SK-N-SH (cell line): ENCODE measurements around the gene PLIN4. TPM values are rescaled to one million over a fixed set of nuclear protein-coding genes. Genes with fewer than 3 reads are reported as not detected.

Experiments used
- CTCF ChIA-PET: fragments of 300-600, 350-600 bp; formaldehyde crosslinking; extraction: SDS; loops from one replicate; lab custom pipeline; 2021; lab: Yijun Ruan, JAX
- POLR2A ChIA-PET: fragments of 350-600 bp; sonication (Branson Sonifier 250); formaldehyde crosslinking; extraction: SDS; loops from one replicate; lab custom pipeline; 2020; ENCODE audit warnings: antibody characterized with exemption, inconsistent platforms; lab: Yijun Ruan, JAX
- DNase-seq: peaks from one replicate; pipeline ENCODE4 v3.0.0; 2012
- H2AFZ ChIP-seq: fragments of 200-600 bp; sonication (generic); 2 replicates; pipeline ENCODE4 v1.8.1; 2016; ENCODE audit warnings: antibody characterized with exemption, mild to moderate bottlenecking, low read depth
- H3F3A ChIP-seq: fragments of 200-600 bp; sonication (generic); replicated peaks from 2 replicates; pipeline ENCODE3; 2016; ENCODE audit warnings: antibody characterized with exemption, mild to moderate bottlenecking; ENCODE audit not compliant: insufficient read depth
- H3K27ac ChIP-seq, 2 experiments: fragments of 200-500 bp in 1 of 2; fragments of 200-600 bp in 1 of 2; sonication (Bioruptor generic) in 1 of 2; sonication (generic), shearing (Covaris generic) in 1 of 2; 2 replicates each; pipeline versions ENCODE4 v1.5.1 to v1.6.1; 2014 to 2016; ENCODE audit warnings: low read depth in 2 of 2, inconsistent platforms in 1 of 2, low read length in 1 of 2, mild to moderate bottlenecking in 1 of 2, mixed read lengths in 1 of 2
- H3K27me3 ChIP-seq: fragments of 200-600 bp; sonication (generic), shearing (Covaris generic); 2 replicates; pipeline ENCODE4 v1.6.1; 2016; ENCODE audit warnings: mixed run types; ENCODE audit not compliant: insufficient read depth
- H3K36me3 ChIP-seq, 2 experiments: fragments of 200-500 bp in 1 of 2; fragments of 200-600 bp in 1 of 2; sonication (Bioruptor generic) in 1 of 2; sonication (generic) in 1 of 2; replicated peaks in 1 of 2; 2 replicates each; pipeline versions ENCODE3 to v1.5.1; 2014 to 2016; ENCODE audit warnings: low read length in 1 of 2, mild to moderate bottlenecking in 1 of 2; ENCODE audit not compliant: insufficient read depth in 2 of 2, control insufficient read depth in 1 of 2
- H3K4me1 ChIP-seq, 2 experiments: fragments of 200-500 bp in 1 of 2; fragments of 200-600 bp in 1 of 2; sonication (Bioruptor generic) in 1 of 2; sonication (generic), shearing (Covaris generic) in 1 of 2; 2 replicates each; pipeline versions ENCODE4 v1.5.1 to v1.6.1; 2014 to 2016; ENCODE audit warnings: low read depth in 1 of 2, low read length in 1 of 2, mixed run types in 1 of 2; ENCODE audit not compliant: insufficient read depth in 2 of 2, control insufficient read depth in 1 of 2
- H3K4me2 ChIP-seq: fragments of 200-600 bp; sonication (generic), shearing (Covaris generic); 2 replicates; pipeline ENCODE4 v1.6.1; 2017; ENCODE audit warnings: mixed run types
- H3K4me3 ChIP-seq, 2 experiments: fragments of 200-500 bp in 1 of 2; fragments of 200-600 bp in 1 of 2; sonication (Bioruptor generic) in 1 of 2; sonication (generic), shearing (Covaris generic) in 1 of 2; 2 replicates each; pipeline versions ENCODE4 v1.5.1 to v1.8.1; 2014 to 2016; ENCODE audit warnings: low read depth in 2 of 2, inconsistent platforms in 1 of 2, low read length in 1 of 2, mild to moderate bottlenecking in 1 of 2, mixed read lengths in 1 of 2, moderate library complexity in 1 of 2
- H3K79me2 ChIP-seq: fragments of 200-600 bp; sonication (generic); 2 replicates; pipeline ENCODE4 v1.8.1; 2017; ENCODE audit warnings: mild to moderate bottlenecking; ENCODE audit not compliant: insufficient read depth
- H3K9ac ChIP-seq: fragments of 200-600 bp; sonication (generic); 2 replicates; pipeline ENCODE4 v1.6.1; 2017; ENCODE audit warnings: mixed run types
- H3K9me2 ChIP-seq: fragments of 200-600 bp; sonication (generic); 2 replicates; pipeline ENCODE4 v1.6.1; 2017; ENCODE audit warnings: mixed run types
- H3K9me3 ChIP-seq: fragments of 200-600 bp; sonication (generic); 2 replicates; pipeline ENCODE4 v1.6.1; 2017; ENCODE audit warnings: mixed run types, mild to moderate bottlenecking, moderate library complexity
- H4K20me1 ChIP-seq: fragments of 200-600 bp; sonication (generic); 2 replicates; pipeline ENCODE4 v1.6.1; 2017; ENCODE audit warnings: mild to moderate bottlenecking, mixed run types; ENCODE audit not compliant: insufficient read depth
- CHD2 ChIP-seq: fragments of 150-350 bp; IDR thresholded peaks from 2 replicates; pipeline ENCODE4 v1.6.1; 2018; ENCODE audit warnings: low read length; ENCODE audit not compliant: partially characterized antibody
- ELF1 ChIP-seq: IDR thresholded peaks from 2 replicates; pipeline ENCODE4 v1.4.0; 2012
- EP300 ChIP-seq, 2 experiments: IDR thresholded peaks; 2 replicates each; pipeline versions ENCODE4 v1.4.0 to v1.6.1; 2012; ENCODE audit warnings: borderline replicate concordance in 1 of 2, low read depth in 1 of 2, low read length in 1 of 2
- FOSL2 ChIP-seq: IDR thresholded peaks from 2 replicates; pipeline ENCODE4 v1.4.0; 2012; ENCODE audit warnings: low read depth, mild to moderate bottlenecking, moderate library complexity, borderline replicate concordance
- FOXJ3 ChIP-seq: sonication (generic); formaldehyde crosslinking; IDR thresholded peaks from 2 replicates; pipeline ENCODE4 v1.5.1; 2020; ENCODE audit warnings: mild to moderate bottlenecking, missing genetic modification reagents
- JUND ChIP-seq: IDR thresholded peaks from 2 replicates; pipeline ENCODE4 v1.4.0; 2012
- MEF2A ChIP-seq: IDR thresholded peaks from 2 replicates; pipeline ENCODE4 v1.4.0; 2012; ENCODE audit warnings: low read depth, borderline replicate concordance
- POLR2AphosphoS5 ChIP-seq: IDR thresholded peaks from 2 replicates; pipeline ENCODE4 v1.6.1; 2012; ENCODE audit warnings: low read depth, low read length
- RFX5 ChIP-seq: IDR thresholded peaks from 2 replicates; pipeline ENCODE4 v1.6.1; 2012; ENCODE audit warnings: mild to moderate bottlenecking, improper control_type of control experiment, low read length
- SMC3 ChIP-seq: IDR thresholded peaks from 2 replicates; pipeline ENCODE4 v1.6.1; 2012; ENCODE audit warnings: low read depth, low read length, improper control_type of control experiment
- TEAD4 ChIP-seq: IDR thresholded peaks from 2 replicates; pipeline ENCODE4 v1.4.0; 2012; ENCODE audit warnings: mild to moderate bottlenecking, borderline replicate concordance; ENCODE audit not compliant: insufficient read depth
- YY1 ChIP-seq: IDR thresholded peaks from 2 replicates; pipeline ENCODE4 v1.4.0; 2012; ENCODE audit warnings: low read depth, mild to moderate bottlenecking
- WGBS: methylation state at CpG from one replicate; pipeline ENCODE4 v1.1.6; 2017; ENCODE audit warnings: low lambda C conversion rate; 5-methylcytosine and 5-hydroxymethylcytosine counted together
- polyA plus RNA-seq, 3 experiments: library from polyadenylated mRNA; depleted of rRNA; stranded (reverse); fragments of >200 nt; gene quantifications; 2 replicates each; pipeline ENCODE4 v1.2.3, GENCODE V29; 2012
- TF ChIP-seq, protein P1 (sequence below): IDR thresholded peaks from 2 replicates; pipeline ENCODE4 v1.6.1; 2012; ENCODE audit warnings: mild to moderate bottlenecking, low read depth, low read length, moderate library complexity
- TF ChIP-seq, protein P2 (sequence below): IDR thresholded peaks from 2 replicates; pipeline ENCODE4 v1.4.0; 2012; ENCODE audit warnings: low read depth, borderline replicate concordance
- TF ChIP-seq, protein P3 (sequence below): IDR thresholded peaks from 2 replicates; pipeline ENCODE4 v1.4.0; 2012; ENCODE audit warnings: low read depth, borderline replicate concordance
- TF ChIP-seq, protein P4 (sequence below): fragments of 150-350 bp; IDR thresholded peaks from 2 replicates; pipeline ENCODE4 v1.6.1; 2017; ENCODE audit warnings: antibody characterized with exemption, low read length, low read depth, borderline replicate concordance
- TF ChIP-seq, protein P5 (sequence below): IDR thresholded peaks from 2 replicates; pipeline ENCODE4 v1.4.0; 2012; ENCODE audit warnings: low read depth
- TF ChIP-seq, protein P6 (sequence below): fragments of 200-600 bp; sonication (generic); IDR thresholded peaks from 2 replicates; pipeline ENCODE4 v1.6.1; 2017; ENCODE audit warnings: antibody characterized with exemption, mild to moderate bottlenecking, moderate library complexity

PLIN4 gene
- polyA plus RNA-seq, 1 of the 3 experiments (the other 2 are of a cell fraction): 0.07 TPM

DNA sequence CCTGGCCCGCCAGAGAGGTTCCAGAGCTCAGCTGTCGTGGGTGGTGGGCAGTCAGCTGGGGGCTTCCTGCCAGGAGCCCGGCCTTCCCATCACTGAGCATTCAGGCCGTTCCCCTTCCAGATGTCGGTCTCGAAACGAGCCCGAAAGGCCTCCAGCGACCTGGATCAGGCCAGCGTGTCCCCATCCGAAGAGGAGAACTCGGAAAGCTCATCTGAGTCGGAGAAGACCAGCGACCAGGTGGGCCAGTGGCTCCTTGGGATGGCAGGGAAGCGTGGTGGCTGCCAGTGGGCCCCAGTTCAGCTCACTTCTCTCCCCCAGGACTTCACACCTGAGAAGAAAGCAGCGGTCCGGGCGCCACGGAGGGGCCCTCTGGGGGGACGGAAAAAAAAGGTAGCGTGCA is 26.8 kb downstream of the PLIN4 start:
- H3K27ac ChIP-seq: no peak overlapping the region
- WGBS: 97% methylated on average over 19 of the region's 21 CpGs
- TF ChIP-seq, protein P1, sequence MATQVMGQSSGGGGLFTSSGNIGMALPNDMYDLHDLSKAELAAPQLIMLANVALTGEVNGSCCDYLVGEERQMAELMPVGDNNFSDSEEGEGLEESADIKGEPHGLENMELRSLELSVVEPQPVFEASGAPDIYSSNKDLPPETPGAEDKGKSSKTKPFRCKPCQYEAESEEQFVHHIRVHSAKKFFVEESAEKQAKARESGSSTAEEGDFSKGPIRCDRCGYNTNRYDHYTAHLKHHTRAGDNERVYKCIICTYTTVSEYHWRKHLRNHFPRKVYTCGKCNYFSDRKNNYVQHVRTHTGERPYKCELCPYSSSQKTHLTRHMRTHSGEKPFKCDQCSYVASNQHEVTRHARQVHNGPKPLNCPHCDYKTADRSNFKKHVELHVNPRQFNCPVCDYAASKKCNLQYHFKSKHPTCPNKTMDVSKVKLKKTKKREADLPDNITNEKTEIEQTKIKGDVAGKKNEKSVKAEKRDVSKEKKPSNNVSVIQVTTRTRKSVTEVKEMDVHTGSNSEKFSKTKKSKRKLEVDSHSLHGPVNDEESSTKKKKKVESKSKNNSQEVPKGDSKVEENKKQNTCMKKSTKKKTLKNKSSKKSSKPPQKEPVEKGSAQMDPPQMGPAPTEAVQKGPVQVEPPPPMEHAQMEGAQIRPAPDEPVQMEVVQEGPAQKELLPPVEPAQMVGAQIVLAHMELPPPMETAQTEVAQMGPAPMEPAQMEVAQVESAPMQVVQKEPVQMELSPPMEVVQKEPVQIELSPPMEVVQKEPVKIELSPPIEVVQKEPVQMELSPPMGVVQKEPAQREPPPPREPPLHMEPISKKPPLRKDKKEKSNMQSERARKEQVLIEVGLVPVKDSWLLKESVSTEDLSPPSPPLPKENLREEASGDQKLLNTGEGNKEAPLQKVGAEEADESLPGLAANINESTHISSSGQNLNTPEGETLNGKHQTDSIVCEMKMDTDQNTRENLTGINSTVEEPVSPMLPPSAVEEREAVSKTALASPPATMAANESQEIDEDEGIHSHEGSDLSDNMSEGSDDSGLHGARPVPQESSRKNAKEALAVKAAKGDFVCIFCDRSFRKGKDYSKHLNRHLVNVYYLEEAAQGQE: no peak
- TF ChIP-seq, protein P2, sequence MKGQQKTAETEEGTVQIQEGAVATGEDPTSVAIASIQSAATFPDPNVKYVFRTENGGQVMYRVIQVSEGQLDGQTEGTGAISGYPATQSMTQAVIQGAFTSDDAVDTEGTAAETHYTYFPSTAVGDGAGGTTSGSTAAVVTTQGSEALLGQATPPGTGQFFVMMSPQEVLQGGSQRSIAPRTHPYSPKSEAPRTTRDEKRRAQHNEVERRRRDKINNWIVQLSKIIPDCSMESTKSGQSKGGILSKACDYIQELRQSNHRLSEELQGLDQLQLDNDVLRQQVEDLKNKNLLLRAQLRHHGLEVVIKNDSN: no peak
- TF ChIP-seq MEF2A (no peak), ELF1 (no peak), EP300 (IDR thresholded peaks at IDR 0.05; ENCODE audit: borderline replicate concordance in 1 of 2, low read depth in 1 of 2, low read length in 1 of 2) (no peak), SMC3 (no peak), JUND (no peak), TEAD4 (no peak), CHD2 (no peak), YY1 (no peak), FOXJ3 (CRISPR knock-in tag) (no peak), FOSL2 (no peak), RFX5 (no peak), POLR2AphosphoS5 (no peak)
- TF ChIP-seq, protein P3, sequence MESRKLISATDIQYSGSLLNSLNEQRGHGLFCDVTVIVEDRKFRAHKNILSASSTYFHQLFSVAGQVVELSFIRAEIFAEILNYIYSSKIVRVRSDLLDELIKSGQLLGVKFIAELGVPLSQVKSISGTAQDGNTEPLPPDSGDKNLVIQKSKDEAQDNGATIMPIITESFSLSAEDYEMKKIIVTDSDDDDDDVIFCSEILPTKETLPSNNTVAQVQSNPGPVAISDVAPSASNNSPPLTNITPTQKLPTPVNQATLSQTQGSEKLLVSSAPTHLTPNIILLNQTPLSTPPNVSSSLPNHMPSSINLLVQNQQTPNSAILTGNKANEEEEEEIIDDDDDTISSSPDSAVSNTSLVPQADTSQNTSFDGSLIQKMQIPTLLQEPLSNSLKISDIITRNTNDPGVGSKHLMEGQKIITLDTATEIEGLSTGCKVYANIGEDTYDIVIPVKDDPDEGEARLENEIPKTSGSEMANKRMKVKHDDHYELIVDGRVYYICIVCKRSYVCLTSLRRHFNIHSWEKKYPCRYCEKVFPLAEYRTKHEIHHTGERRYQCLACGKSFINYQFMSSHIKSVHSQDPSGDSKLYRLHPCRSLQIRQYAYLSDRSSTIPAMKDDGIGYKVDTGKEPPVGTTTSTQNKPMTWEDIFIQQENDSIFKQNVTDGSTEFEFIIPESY: no peak
- TF ChIP-seq, protein P4, sequence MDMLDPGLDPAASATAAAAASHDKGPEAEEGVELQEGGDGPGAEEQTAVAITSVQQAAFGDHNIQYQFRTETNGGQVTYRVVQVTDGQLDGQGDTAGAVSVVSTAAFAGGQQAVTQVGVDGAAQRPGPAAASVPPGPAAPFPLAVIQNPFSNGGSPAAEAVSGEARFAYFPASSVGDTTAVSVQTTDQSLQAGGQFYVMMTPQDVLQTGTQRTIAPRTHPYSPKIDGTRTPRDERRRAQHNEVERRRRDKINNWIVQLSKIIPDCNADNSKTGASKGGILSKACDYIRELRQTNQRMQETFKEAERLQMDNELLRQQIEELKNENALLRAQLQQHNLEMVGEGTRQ: no peak
- TF ChIP-seq, protein P5, sequence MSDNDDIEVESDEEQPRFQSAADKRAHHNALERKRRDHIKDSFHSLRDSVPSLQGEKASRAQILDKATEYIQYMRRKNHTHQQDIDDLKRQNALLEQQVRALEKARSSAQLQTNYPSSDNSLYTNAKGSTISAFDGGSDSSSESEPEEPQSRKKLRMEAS: no peak
- TF ChIP-seq, protein P6, sequence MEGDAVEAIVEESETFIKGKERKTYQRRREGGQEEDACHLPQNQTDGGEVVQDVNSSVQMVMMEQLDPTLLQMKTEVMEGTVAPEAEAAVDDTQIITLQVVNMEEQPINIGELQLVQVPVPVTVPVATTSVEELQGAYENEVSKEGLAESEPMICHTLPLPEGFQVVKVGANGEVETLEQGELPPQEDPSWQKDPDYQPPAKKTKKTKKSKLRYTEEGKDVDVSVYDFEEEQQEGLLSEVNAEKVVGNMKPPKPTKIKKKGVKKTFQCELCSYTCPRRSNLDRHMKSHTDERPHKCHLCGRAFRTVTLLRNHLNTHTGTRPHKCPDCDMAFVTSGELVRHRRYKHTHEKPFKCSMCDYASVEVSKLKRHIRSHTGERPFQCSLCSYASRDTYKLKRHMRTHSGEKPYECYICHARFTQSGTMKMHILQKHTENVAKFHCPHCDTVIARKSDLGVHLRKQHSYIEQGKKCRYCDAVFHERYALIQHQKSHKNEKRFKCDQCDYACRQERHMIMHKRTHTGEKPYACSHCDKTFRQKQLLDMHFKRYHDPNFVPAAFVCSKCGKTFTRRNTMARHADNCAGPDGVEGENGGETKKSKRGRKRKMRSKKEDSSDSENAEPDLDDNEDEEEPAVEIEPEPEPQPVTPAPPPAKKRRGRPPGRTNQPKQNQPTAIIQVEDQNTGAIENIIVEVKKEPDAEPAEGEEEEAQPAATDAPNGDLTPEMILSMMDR: no peak
- TF ChIP-seq, all 33 proteins: peak for 0
- Histone ChIP-seq H3K9ac (no peak overlapping the region), H2AFZ (no peak overlapping the region), H4K20me1 (no peaks in the 10 kb centered on the region), H3K4me3 (no peak overlapping the region), H3F3A (no peaks in the 10 kb centered on the region), H3K4me1 (no peaks in the 10 kb centered on the region), H3K9me3 (no peaks in the 10 kb centered on the region), H3K27me3 (no peaks in the 10 kb centered on the region), H3K4me2 (no peak overlapping the region), H3K9me2 (no peaks in the 10 kb centered on the region), H3K36me3 (peaks cover 14 to 24% of the 10 kb centered on the region in 2 experiments), H3K79me2 (no peaks in the 10 kb centered on the region; the same call in 1 of the 2 replicates)
- ChIA-PET CTCF (no interaction called here), POLR2A (no interaction called here)
- no peak for DNase-seq
